Measurements from ENCODE around the gene GPR158. TPM values are rescaled to one million over a fixed set of nuclear protein-coding genes. Genes with fewer than 3 reads are reported as not detected.

GPR158 gene
- total RNA-seq, 3 donors from 2014 or later (not counting 1 experiment from before 2014, with no cell fraction given): not detected

DNA sequence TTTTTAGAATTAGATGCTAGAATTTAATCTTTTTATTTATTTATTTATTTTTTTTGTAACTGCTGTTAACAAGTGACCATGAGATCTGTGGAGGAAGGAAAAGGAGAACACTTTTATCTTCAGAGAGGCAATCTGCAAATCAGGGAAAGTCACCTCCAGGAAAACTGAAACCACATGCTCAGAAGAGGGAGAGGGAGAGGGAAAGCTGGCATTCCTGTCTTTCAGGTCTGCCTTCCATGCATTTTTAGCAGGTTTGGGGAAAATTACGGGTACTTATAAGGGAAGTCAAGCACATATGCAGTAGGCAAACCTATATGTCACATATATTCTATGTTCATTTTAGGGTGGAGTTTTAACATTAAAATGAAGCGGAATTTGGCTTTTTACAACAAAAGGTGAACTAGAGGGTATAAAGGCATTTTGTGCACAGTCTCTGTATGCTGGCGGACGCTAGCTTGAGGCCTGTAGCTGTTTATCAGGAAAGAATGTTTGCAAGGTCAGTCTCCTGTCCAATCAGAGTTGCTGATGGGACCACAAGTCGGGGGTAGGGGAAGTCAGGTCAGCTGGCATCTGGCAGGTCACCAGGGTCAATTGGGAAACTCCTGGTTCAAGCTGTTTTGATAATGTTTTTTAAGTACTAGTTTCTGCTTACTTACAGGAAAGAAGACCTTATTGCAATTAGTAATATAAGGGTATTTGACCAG is 333.5 kb downstream of the GPR158 start:
- Histone ChIP-seq H3K27ac (ENCODE audit: low read length) (no peak overlapping the region), H3K27me3 (ENCODE audit: control insufficient read depth, insufficient read depth, low read length) (no peaks in the 10 kb centered on the region), H3K4me3 (ENCODE audit: low read length) (no peak overlapping the region), H3K36me3 (ENCODE audit: control insufficient read depth, insufficient read depth, low read length) (no peaks in the 10 kb centered on the region), H3K9me3 (ENCODE audit: control insufficient read depth, insufficient read depth, low read length) (no peaks in the 10 kb centered on the region), H3K4me1 (ENCODE audit: control insufficient read depth, insufficient read depth, low read length) (no peaks in the 10 kb centered on the region)
- 62% methylated on average over 4 of the region's 5 CpGs for WGBS (ENCODE audit: insufficient coverage)
- H3K4me3 Mint-ChIP-seq: no peak overlapping the region
- intact Hi-C loops (cut with micrococcal nuclease): no loop called here
- no peaks in the 10 kb centered on the region for H3K36me3 Mint-ChIP-seq
- no peak for DNase-seq
- TF ChIP-seq, protein P1, sequence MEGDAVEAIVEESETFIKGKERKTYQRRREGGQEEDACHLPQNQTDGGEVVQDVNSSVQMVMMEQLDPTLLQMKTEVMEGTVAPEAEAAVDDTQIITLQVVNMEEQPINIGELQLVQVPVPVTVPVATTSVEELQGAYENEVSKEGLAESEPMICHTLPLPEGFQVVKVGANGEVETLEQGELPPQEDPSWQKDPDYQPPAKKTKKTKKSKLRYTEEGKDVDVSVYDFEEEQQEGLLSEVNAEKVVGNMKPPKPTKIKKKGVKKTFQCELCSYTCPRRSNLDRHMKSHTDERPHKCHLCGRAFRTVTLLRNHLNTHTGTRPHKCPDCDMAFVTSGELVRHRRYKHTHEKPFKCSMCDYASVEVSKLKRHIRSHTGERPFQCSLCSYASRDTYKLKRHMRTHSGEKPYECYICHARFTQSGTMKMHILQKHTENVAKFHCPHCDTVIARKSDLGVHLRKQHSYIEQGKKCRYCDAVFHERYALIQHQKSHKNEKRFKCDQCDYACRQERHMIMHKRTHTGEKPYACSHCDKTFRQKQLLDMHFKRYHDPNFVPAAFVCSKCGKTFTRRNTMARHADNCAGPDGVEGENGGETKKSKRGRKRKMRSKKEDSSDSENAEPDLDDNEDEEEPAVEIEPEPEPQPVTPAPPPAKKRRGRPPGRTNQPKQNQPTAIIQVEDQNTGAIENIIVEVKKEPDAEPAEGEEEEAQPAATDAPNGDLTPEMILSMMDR (IDR thresholded peaks at IDR 0.05): no peak
- H3K4me1 Mint-ChIP-seq: no peaks in the 10 kb centered on the region
- H3K27me3 Mint-ChIP-seq (ENCODE audit: low read depth in 2 of 2): no peaks in the 10 kb centered on the region
- peaks cover 4 to 16% of the 10 kb centered on the region in 2 donors for H3K9me3 Mint-ChIP-seq
- no peak for ATAC-seq
- no peak overlapping the region for H3K27ac Mint-ChIP-seq

DNA sequence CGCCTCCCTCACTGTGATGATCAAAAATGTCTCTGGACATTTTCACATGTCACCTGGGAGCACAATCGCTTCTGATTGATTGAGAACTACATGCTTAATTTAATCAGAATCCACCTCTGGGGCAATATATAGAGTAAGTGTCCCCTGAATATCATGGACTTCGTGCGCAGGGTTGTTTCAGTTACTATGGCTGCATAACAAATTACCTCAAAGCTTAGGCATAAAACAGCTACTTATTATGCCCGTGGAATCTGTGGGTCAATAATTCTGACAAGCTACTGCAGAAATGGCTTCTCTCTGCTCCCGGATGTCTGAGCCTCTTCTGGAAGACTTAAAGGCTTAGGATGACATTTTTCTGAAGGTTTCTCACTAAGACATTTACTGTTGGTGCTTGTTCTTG is 334.4 kb downstream of the GPR158 start:
- TF ChIP-seq, protein P1 (IDR thresholded peaks at IDR 0.05): no peak
- Mint-ChIP-seq H3K4me1 (no peaks in the 10 kb centered on the region), H3K4me3 (no peak overlapping the region), H3K27ac (no peak overlapping the region), H3K27me3 (ENCODE audit: low read depth in 2 of 2) (no peaks in the 10 kb centered on the region), H3K9me3 (peaks cover 3 to 19% of the 10 kb centered on the region in 2 donors), H3K36me3 (no peaks in the 10 kb centered on the region)
- H3K27ac ChIP-seq (ENCODE audit: low read length): no peak overlapping the region
- intact Hi-C loops (cut with micrococcal nuclease): no loop called here
- WGBS (ENCODE audit: insufficient coverage): 82% methylated on average over 5 of the region's 6 CpGs
- DNase-seq (no peak), ATAC-seq (no peak)
- H3K4me3 ChIP-seq (ENCODE audit: low read length): no peak overlapping the region
- H3K4me1 ChIP-seq (ENCODE audit: control insufficient read depth, insufficient read depth, low read length): no peaks in the 10 kb centered on the region
- no peaks in the 10 kb centered on the region for H3K9me3 ChIP-seq (ENCODE audit: control insufficient read depth, insufficient read depth, low read length)
- H3K27me3 ChIP-seq (ENCODE audit: control insufficient read depth, insufficient read depth, low read length): no peaks in the 10 kb centered on the region
- no peaks in the 10 kb centered on the region for H3K36me3 ChIP-seq (ENCODE audit: control insufficient read depth, insufficient read depth, low read length)

DNA sequence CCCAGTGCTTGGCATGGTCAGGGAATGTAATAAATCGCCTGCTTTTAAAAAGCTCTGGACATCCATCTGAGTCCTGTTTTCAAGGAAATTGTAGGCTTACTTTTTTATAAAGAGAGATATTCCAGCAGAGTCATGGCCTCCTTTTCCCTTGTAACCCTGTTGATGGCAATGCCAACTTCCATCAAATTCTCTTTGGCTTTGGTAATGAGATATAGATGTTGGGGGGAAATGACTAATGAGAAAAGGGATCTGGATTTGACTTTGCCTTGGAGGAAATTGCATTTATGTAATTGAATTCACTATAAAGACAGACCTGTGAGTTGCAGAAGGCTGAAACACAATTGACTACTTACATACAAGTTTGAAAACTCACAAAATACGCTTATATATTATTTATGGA is 347.5 kb downstream of the GPR158 start:
- Histone ChIP-seq H3K9me3 (ENCODE audit: control insufficient read depth, insufficient read depth, low read length) (no peaks in the 10 kb centered on the region), H3K4me3 (ENCODE audit: low read length) (no peak overlapping the region), H3K36me3 (ENCODE audit: control insufficient read depth, insufficient read depth, low read length) (no peaks in the 10 kb centered on the region), H3K27me3 (ENCODE audit: control insufficient read depth, insufficient read depth, low read length) (no peaks in the 10 kb centered on the region), H3K27ac (ENCODE audit: low read length) (no peak overlapping the region), H3K4me1 (ENCODE audit: control insufficient read depth, insufficient read depth, low read length) (no peaks in the 10 kb centered on the region)
- H3K4me3 Mint-ChIP-seq: no peak overlapping the region
- H3K36me3 Mint-ChIP-seq: peaks cover 7% of the 10 kb centered on the region
- H3K27ac Mint-ChIP-seq: no peak overlapping the region
- DNase-seq (no peak), ATAC-seq (no peak)
- no peaks in the 10 kb centered on the region for H3K4me1 Mint-ChIP-seq
- no peaks in the 10 kb centered on the region for H3K27me3 Mint-ChIP-seq (ENCODE audit: low read depth in 2 of 2)
- TF ChIP-seq, protein P1 (IDR thresholded peaks at IDR 0.05): no peak
- intact Hi-C loops (cut with micrococcal nuclease): no loop called here
- WGBS (ENCODE audit: insufficient coverage): 86% methylated on average over 1 of the region's 2 CpGs
- H3K9me3 Mint-ChIP-seq: peaks cover 7 to 10% of the 10 kb centered on the region in 2 donors

Measured in natural killer cell (primary cell).